ENCODE data around the gene SWSAP1.
A peak's percentile ranks its signal among the peaks of the same experiment; 100 is the strongest.
"Not testable (repeated sequence)": the region's sequence is repeated elsewhere in the genome, so short reads cannot be mapped to it uniquely, and the experiment has no call there.

SWSAP1 gene

GRCh38 chr19:11354102-11354501, 20.4 kb upstream of the SWSAP1 start:
- not testable (repeated sequence) for DNase-seq (ENCODE audit: low read depth in 1 of 2, low spot score in 1 of 2)

DNA sequence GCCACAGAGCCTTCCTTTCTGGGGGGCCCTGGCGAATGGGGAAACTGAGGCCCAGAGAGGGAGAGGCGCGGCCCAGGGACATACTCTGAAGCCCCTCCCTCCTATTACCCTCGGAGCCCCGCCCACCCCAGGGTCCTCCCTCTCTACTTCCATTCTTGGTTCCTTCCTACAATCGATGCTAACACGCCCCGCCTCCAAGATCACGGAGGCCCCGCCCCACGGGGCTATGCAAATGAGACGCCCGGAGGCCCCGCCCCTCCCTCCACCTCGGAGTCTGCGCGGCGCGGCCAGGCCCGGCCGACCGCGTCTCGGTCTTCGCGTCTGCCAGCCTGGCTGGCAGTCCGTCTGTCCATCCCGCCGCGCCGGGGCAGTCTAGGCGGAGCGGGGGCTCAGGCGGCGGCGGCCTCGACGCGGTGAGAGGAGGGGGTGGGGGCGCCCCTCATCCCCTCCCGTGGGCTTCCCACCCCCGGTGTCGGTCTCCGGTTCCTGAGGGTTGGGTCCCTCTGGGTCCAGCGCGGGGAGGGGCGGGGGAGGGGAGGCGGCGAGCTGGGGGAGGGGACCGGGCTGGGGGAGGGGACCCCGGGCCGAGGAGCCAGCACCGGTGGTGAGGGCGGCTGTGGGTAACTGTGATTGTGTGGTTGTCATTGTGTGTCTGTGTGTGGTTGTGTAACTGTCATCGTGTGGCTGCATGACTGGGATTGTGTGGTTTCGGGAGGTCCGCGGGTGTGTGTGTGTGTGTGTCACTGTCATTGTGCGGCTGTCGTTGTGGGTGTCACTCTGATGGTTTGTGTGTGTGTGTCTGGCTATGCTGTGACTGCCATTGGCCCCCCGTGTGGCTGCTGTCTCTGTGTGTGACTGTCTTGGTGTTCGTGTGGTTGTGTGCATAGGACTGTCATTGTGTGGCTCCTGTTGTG, 19.0 kb upstream of the SWSAP1 start, which contains the start of gene PLPPR2:
Gene PLPPR2, plus strand, starts transcription at position 273 of the 914 bp plus-strand sequence. CDS start 2,242 bp downstream, outside the sequence.
- peak; percentile 51 to 63 for DNase-seq (ENCODE audit: low read depth in 1 of 2, low spot score in 1 of 2)

- DNase-seq (ENCODE audit: low read depth in 1 of 2, low spot score in 1 of 2), result no peak
Measured at GRCh38 chr19:11356074-11356397, 18.4 kb upstream of the SWSAP1 start.

DNA sequence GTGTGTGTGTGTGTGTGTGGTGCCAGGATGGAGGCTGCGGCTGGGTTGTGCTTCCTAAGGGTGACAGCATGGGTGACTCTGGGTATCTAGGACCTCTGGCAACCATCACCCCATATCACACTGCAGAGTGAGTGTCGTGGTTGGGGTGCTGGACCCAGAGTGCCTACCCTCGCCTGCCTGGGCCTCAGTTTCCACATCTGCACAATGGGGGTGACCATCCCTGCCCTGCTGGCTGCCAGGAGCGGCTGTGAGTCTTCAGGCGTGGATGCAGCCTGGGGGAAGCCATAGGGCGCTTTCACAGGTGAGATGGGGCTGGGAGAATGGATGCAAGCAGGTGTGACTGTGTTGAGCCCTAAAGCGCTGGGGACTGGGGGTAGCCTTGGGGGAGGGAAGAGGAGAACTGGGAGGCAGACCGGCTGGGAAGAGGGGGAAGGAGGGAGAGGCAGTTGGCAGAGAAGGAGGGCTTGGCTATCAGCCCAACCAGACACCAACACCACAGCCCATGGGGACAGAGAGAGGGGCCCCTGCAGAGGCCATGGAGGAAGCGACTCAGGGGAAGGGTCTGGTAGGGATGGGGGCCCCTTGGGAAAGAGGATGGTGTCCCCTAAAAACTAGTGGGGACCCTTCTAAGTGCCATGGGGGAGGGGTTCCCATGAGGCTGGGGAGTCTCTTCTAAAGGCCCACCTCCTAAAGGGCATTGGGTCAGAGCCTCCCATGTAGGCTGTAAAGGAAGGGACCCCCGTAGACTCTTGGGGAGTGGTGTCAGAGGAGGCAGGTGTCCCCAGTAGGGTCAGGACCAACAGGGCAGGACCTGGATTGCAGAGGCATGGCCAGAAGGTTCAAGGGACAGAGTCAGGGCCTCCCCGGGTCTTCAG, 17.6 kb upstream of the SWSAP1 start:
- DNase-seq (ENCODE audit: low read depth in 1 of 2, low spot score in 1 of 2), result no peak

GRCh38 chr19:11359421-11359820, 15.0 kb upstream of the SWSAP1 start:
- no peak for DNase-seq (ENCODE audit: low read depth in 1 of 2, low spot score in 1 of 2)

DNA sequence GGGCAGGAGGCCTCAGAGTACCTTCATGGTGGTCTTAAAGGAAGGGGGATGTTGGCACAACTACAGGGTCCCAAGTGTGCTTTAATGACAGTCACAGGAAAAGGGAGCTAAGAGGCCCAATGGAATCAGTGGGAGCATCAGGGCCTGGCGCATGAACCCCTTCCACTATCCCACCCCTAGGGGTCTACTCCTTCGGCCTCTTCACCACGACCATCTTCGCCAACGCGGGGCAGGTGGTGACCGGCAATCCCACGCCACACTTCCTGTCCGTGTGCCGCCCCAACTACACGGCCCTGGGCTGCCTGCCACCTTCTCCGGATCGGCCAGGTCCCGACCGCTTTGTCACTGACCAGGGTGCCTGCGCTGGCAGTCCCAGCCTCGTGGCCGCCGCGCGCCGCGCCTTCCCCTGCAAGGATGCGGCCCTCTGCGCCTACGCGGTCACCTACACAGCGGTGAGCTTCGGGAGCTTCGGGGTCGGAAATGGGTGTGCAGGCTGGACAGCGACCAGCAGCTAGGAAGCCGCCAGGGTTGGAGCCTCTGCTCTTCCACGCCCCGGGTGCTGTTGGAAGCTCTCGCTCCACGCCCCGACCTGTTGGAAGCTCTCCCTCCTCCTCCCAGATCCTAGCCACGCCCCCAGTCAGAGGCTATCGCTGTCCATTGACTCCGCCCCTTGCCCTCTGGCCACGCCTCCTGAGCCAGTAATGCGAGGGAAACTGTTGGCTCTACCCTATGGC, 13.3 kb upstream of the SWSAP1 start:
- DNase-seq (ENCODE audit: low read depth in 1 of 2, low spot score in 1 of 2), result no peak

- no peak for DNase-seq (ENCODE audit: low read depth in 1 of 2, low spot score in 1 of 2)
Measured at GRCh38 chr19:11361771-11362731, 12.4 kb upstream of the SWSAP1 start.

DNA sequence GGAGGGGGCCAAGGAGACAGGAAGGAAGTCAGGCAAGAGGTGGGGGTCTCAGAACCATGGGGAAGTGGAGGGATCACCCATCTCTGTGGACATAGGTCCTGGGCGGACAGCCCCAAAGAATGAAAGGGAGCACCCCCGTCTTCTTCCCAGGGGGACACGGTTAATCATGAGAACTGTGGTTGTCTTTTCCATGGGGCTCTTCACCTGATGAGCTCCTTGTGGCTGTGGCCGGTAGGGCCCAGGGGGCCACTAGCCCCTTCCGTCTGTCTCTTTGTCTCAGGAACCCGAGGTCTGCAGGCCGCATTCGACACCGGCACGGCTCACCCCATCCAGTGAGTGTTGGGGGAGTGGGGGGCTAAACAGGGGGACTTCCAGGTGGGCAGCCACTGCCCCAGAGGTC, 10.6 kb upstream of the SWSAP1 start:
- no peak for DNase-seq (ENCODE audit: low read depth in 1 of 2, low spot score in 1 of 2)

GRCh38 chr19:11364296-11364904, 10.1 kb upstream of the SWSAP1 start:
- DNase-seq (ENCODE audit: low read depth in 1 of 2, low spot score in 1 of 2), result no peak

GRCh38 chr19:11364935-11365334, 9.5 kb upstream of the SWSAP1 start:
- no peak for DNase-seq (ENCODE audit: low read depth in 1 of 2, low spot score in 1 of 2)

- no peak for DNase-seq (ENCODE audit: low read depth in 1 of 2, low spot score in 1 of 2)
Measured at GRCh38 chr19:11365557-11366117, 8.8 kb upstream of the SWSAP1 start.

DNA sequence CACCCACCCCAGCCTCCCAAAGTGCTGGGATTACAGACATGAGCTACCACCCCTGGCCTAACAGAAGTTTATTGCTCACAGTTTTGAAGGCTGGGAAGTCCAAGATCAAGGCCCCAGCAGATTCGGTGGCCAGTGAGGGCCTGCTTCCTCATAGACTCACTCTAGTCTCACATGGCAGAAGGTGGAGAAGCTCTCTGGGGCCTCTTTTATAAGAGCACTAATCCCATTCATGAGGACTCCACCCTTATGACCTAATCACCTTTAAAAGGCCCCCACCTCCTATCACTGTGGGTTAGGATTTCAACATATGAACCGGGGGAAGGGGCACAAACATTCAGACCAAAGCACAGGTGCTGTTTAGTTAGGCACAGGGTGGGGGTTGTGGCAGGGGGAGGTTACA, 6.9 kb upstream of the SWSAP1 start:
- no peak for DNase-seq (ENCODE audit: low read depth in 1 of 2, low spot score in 1 of 2)

GRCh38 chr19:11370744-11371143, 3.7 kb upstream of the SWSAP1 start:
- no peak for DNase-seq (ENCODE audit: low read depth in 1 of 2, low spot score in 1 of 2)

GRCh38 chr19:11373166-11373884, 1.1 kb upstream of the SWSAP1 start:
- no peak for DNase-seq (ENCODE audit: low read depth in 1 of 2, low spot score in 1 of 2)

DNA sequence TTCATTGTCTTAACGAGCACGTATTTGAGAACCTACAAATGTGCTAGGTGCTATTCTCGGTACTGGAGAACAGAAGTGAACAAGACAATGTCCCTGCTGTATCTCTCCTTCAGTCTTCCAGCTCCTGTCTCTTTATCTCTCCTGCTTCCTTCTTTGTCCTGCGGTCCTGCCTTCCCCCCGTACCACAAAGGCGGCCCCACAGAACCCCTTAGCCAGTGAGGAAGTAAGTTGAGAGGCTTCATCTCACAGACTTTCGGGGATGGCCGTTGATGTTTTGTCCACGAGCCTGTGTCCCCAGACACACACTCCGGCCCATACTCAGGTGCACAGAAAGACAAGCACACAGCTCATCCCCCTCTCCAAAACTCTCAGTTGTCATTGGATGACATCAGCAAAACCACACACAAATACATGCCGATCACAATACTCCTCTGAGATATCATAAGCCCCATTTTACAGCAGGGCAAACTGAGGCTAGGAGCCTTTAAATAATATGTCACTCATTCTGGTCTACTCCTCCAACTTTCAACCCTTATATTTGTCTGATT, 507 bp upstream of the SWSAP1 start:
- no peak for DNase-seq (ENCODE audit: low read depth in 1 of 2, low spot score in 1 of 2)

DNA sequence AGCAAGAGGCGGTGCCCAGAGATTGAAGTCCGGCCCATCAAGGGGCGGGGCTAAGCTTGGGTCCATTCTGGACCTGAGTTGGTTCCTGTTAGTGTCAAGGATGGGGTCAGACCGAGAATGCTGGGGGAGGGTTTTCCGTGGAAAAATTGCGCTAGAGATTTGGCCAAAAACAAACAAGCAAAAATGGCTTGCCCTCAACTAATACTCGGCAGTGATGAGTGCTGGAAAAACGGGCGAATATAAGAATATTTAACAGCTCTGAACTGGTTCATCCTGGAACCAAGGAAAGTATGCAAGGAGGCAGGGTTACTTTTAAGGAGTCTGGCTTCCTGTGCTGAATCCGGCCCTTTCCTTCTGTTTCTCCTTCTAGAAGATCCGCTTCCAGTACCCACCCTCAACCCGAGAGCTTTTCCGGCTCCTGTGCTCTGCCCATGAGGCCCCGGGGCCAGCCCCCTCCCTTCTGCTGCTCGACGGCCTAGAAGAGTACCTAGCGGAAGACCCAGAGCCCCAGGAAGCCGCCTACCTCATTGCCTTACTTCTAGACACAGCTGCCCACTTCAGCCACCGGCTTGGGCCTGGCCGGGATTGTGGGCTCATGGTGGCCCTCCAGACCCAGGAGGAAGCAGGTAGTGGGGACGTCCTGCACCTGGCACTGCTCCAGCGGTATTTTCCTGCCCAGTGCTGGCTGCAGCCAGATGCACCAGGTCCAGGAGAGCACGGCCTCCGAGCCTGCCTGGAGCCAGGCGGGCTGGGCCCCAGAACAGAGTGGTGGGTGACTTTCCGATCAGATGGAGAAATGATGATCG, 880 bp downstream of the SWSAP1 start:
- DNase-seq (ENCODE audit: low read depth in 1 of 2, low spot score in 1 of 2), result peak; percentile 45 to 59

DNA sequence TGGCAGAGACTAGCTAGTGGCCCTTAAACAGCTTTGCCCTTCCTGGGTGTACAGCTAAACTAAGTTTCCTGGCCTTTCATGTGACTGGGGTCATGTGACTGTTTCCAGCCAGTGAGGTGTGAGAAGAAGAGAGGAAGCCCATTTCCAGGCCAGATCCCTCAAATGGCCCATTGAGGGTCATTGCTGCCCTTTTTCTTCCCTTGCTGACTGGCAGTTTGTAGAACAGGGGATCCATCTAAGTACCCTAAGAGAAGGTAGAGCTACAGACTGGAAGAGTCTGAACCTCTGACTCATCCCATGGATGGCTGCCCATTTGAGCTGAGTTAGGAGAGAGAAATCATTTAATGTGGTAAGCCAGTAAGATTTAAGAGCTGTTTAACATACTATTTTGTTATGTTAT, 2.8 kb downstream of the SWSAP1 start:
- no peak for DNase-seq (ENCODE audit: low read depth in 1 of 2, low spot score in 1 of 2)

- DNase-seq (ENCODE audit: low read depth in 1 of 2, low spot score in 1 of 2), result no peak
Measured at GRCh38 chr19:11377756-11378155, 3.3 kb downstream of the SWSAP1 start.

Measured in activated T-helper 1 cell treated with anti-CD3 and anti-CD28 coated beads, Interleukin-2, amount 50 U/mL, for 16 hours (primary cell).